ENCODE data around the gene ADAMTSL1. TPM values are rescaled to one million over a fixed set of nuclear protein-coding genes. Genes with fewer than 3 reads are reported as not detected.

Gene ADAMTSL1
- total and polyA plus RNA-seq, 2 of the 8 experiments (the other 6 are each of a cell fraction or from before 2014, with no cell fraction given): 0.84 to 1.1 TPM

DNA sequence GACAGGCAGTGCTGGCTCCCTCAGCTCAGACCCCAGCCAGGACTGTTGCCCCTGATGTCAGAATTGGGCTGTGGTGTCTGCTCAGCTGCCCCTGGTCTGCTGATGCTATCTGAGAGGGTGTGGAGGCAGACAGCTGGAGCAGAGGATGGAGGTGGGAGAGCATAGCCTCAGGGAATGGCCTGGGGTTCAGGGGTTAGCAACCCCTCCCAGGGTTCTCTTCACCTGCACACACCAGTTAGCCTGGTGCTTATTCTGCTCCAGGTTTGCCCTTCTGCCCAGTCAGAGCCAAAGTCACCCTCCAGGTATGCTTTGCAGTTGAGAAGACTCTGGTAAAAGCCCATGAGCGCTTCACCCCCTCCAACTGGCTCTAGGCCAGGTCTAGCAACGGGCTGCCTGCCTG lies 449.2 kb downstream of the ADAMTSL1 start:
- H3K23ac ChIP-seq (ENCODE audit: insufficient read length): no peak overlapping the region
- H3K79me1 ChIP-seq (ENCODE audit: low read depth, low read length): no peaks in the 10 kb centered on the region
- no peak overlapping the region for H3K4me2 ChIP-seq (ENCODE audit: insufficient read depth in 1 of 2, low read depth in 2 of 2, low read length in 2 of 2)
- no peak overlapping the region for H2BK20ac ChIP-seq (ENCODE audit: low read length)
- H3K14ac ChIP-seq (ENCODE audit: insufficient read length): no peak overlapping the region
- H2BK120ac ChIP-seq (replicated peaks; ENCODE audit: low read depth, low read length): no peak overlapping the region
- H4K5ac ChIP-seq (ENCODE audit: insufficient read length, low read depth, low read length): no peak overlapping the region
- no peak overlapping the region; the same call in 1 of the 2 replicates for H4K8ac ChIP-seq (ENCODE audit: extremely low read depth, insufficient read depth, low read length)
- no peaks in the 10 kb centered on the region for H3K4me1 ChIP-seq (replicated peaks in 1 of 4; ENCODE audit: control insufficient read depth in 3 of 4, insufficient read depth in 4 of 4, low read length in 3 of 4)
- no peak overlapping the region for H2BK15ac ChIP-seq (ENCODE audit: low read length)
- no peak overlapping the region for H2BK5ac ChIP-seq (ENCODE audit: low read depth, low read length)
- no peak overlapping the region for H2AFZ ChIP-seq (ENCODE audit: low read length)
- CTCF ChIA-PET (ENCODE audit: partially characterized antibody): interaction anchor here (1.1 kb wide), 1 partner anchor 12 kb away, joined by 3 read pairs; no protein-coding TSS in a partner anchor
- H4K91ac ChIP-seq (replicated peaks; ENCODE audit: insufficient read length, low read length): no peak overlapping the region
- FAIRE-seq: no peak
- no peaks in the 10 kb centered on the region for H3K27me3 ChIP-seq (replicated peaks in 1 of 4; ENCODE audit: control insufficient read depth in 3 of 4, extremely low read depth in 1 of 4, insufficient read depth in 3 of 4, low read length in 3 of 4)
- DNase-seq (ENCODE audit: low read depth in 1 of 2, low spot score in 2 of 2): no peak
- H3K9me3 ChIP-seq (ENCODE audit: insufficient read depth in 2 of 2, low read depth in 1 of 2, low read length in 1 of 2): no peaks in the 10 kb centered on the region
- WGBS, 2 experiments (ENCODE audit: extremely low coverage in 1 of 2, insufficient coverage in 1 of 2, insufficient read length in 1 of 2, insufficient replicate concordance in 2 of 2, low coverage in 1 of 2, low lambda C conversion rate in 2 of 2, missing lambda C conversion rate in 1 of 2): 88% methylated on average over 2 of the region's 2 CpGs; no CpG with 5 or more reads in 1 of the 2 experiments
- no peaks in the 10 kb centered on the region for H4K20me1 ChIP-seq (replicated peaks in 1 of 2; ENCODE audit: control insufficient read depth in 1 of 2, insufficient read depth in 2 of 2, low read length in 2 of 2)
- H3K4ac ChIP-seq (replicated peaks; ENCODE audit: insufficient read length, low read depth, low read length): no peak overlapping the region
- H3K79me2 ChIP-seq (ENCODE audit: control insufficient read depth in 1 of 2, insufficient read depth in 2 of 2, low read length in 2 of 2): no peaks in the 10 kb centered on the region
- no peak overlapping the region for H3K27ac ChIP-seq (ENCODE audit: low read depth, low read length)
- no peak overlapping the region for H3K9ac ChIP-seq (replicated peaks in 1 of 4; ENCODE audit: extremely low read depth in 1 of 4, low read depth in 3 of 4, low read length in 3 of 4)
- no peaks in the 10 kb centered on the region; the same call in 1 of the 2 replicates for H3K23me2 ChIP-seq (ENCODE audit: low read depth, low read length)
- TF ChIP-seq HDAC6 (IDR thresholded peaks at IDR 0.05; ENCODE audit: low read depth, low read length) (no peak), TEAD4 (IDR thresholded peaks at IDR 0.05; ENCODE audit: low read depth, low read length) (no peak), EP300 (IDR thresholded peaks at IDR 0.05; ENCODE audit: borderline replicate concordance in 1 of 2, low read depth in 2 of 2, low read length in 2 of 2) (no peak), PHF8 (conservative IDR thresholded peaks at IDR 0.05; ENCODE audit: low read depth, low read length) (no peak), GTF2F1 (IDR thresholded peaks at IDR 0.05; ENCODE audit: borderline replicate concordance, low read depth, low read length) (no peak), BRCA1 (IDR thresholded peaks at IDR 0.05; ENCODE audit: low read depth, low read length) (no peak), FOSL1 (IDR thresholded peaks at IDR 0.05; ENCODE audit: insufficient read depth, low read depth, low read length) (no peak), RAD21 (IDR thresholded peaks at IDR 0.05 in 1 of 2, conservative IDR thresholded peaks at IDR 0.05 in 1 of 2; ENCODE audit: low read depth in 2 of 2, low read length in 2 of 2) (no peak)
- no peak overlapping the region for H2BK12ac ChIP-seq (ENCODE audit: low read depth, low read length)
- H3K56ac ChIP-seq (replicated peaks; ENCODE audit: insufficient read length, low read depth, low read length): no peak overlapping the region
- no peak overlapping the region for H3K18ac ChIP-seq (ENCODE audit: extremely low read depth, low read length)
- H3K4me3 ChIP-seq (ENCODE audit: extremely low read depth in 1 of 4, insufficient read depth in 2 of 4, low read depth in 3 of 4, low read length in 4 of 4): no peak overlapping the region
- H2AK5ac ChIP-seq (ENCODE audit: low read depth, low read length): no peak overlapping the region
- H3K36me3 ChIP-seq (ENCODE audit: control insufficient read depth in 2 of 4, insufficient read depth in 4 of 4, low read length in 3 of 4): no peaks in the 10 kb centered on the region
- POLR2A ChIA-PET (ENCODE audit: partially characterized antibody): no interaction called here

All from H1 (cell line).